ELR (cell line): Measurements from ENCODE around the gene SUPT5H.

Experiments
- DNase-seq: peaks from one replicate; pipeline ENCODE4 v3.0.0-alpha.2; 2015; ENCODE audit warnings: low read depth

The SUPT5H gene

DNA sequence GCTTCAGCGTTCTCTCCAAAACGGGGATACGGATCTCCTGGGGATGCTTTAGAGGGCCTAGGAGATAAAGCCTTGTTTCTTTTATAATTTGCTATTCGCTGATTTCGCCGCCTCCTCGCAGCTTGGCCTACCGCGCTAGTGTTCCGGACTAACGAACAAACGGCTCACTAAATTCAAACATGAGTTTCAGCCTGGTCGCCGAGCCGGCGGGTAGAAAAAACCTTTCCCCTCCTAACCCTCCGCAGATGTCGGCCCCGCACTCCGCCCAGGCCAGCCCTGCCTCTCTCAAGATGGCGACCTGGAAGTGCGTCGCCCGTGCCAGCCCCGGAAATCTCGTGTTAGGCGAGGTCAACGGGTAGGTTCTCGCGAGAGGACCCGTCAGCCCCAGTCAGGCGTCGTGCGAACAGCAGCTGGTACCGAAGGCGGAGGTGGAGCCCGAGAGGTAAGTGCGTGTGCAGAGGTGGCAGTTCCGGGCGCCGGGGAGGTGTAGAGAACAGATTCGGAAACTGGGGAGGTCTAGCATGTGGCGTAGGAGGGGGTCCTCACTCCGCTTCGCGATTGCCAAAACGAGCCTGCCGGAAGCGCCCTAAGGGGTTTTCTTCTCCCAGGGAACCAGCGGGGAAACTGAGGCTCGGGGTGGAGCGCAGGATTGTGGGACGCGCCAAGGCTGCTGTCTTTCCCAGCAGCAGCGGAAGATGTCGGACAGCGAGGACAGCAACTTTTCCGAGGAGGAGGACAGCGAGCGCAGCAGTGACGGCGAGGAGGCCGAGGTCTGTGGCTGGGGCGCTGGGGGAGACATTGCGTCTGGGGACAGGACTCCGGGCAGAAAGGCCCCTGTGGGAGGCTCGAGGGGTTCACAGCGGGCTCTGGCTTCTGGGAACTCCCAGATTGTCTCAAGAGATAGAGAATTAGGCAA is at the start of gene SUPT5H:
TSS of gene SUPT5H (plus strand) at position 387 of the 916 bp plus-strand sequence. CDS start at position 696, 309 bp downstream.
- peak; percentile 98 for DNase-seq

- peak; percentile 84 for DNase-seq
Observed at GRCh38 chr19:39397360-39398296, 47.8 kb upstream of the SUPT5H start.

- peak; percentile 90 for DNase-seq
Observed at GRCh38 chr19:39398297-39398864, 47.0 kb upstream of the SUPT5H start.

DNA sequence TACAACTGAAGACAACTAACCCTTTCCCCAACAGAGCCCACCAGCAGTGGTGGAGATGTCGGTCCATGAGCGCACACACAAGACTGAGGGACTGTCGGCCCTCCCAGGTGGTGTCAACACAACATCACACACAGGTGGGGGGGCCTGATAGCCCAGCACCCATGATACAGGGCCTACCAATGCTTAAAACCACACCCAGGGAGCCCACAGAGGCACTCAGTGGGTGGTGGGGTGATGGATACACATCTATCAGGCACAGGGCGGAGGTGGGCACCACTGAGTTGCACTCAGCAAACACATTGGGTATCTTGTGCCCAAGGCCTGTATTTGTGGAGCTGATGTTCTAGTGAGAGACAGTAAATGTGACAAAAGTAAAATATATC is 45.7 kb upstream of the SUPT5H start:
- no peak for DNase-seq

DNA sequence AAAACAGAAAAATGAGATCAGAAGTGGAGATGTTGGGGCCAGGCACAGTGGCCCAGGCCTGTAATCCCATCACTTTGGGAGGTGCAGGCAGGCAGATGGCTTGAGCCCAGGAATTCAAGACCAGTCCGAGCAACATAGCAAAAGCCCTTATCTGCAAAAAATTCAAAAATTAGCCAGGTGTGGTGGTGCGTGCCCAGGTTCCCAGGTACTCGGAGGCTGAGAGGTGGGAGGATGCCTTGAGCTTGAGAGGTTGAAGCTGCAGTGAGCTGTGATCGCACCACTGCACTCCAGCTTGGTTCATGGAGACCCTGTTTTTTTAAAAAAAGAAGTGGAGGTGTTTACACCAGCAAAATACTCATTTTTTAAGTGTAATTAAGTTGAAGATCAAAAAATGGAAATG is 45.3 kb upstream of the SUPT5H start:
- DNase-seq, result no peak

GRCh38 chr19:39401070-39401548 is 44.3 kb upstream of the SUPT5H start:
- no peak for DNase-seq

DNA sequence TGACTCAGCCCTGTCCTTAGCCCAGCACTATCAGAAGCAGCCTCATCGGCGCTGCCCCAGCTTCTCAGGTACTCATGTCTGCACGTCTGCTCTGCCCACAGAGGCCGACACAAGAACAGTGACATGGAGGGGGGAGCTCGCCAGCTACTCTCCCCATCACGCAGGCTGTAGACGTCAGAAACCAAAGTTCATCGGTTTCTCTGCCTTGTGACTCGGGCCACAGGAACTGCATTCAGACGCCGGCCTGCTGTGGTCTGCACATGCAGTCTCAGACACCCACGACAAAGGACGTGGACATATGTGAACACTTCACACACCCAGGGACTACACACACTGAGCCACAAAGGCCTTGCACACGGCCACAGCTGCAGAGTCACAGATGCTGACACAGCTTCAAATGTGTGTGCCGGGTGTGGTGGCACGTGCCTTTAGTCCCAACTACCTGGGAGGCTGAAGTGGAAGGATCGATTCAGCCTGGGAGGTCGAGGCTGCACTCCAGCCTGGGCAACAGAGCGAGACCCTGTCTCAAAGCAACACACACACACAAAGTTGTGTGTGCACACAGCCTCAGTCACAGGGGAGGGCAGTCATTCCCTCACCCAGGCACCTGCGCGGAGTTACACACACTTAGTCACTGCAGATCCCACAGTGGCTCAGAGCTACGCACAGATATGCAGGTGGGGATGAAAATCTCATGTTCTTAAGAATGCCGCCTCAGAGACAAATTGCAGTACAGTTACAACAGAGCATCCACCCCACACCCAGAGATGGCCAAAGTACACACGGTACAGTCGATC is 43.6 kb upstream of the SUPT5H start:
- DNase-seq, result peak; percentile 73

GRCh38 chr19:39402346-39403300 is 42.8 kb upstream of the SUPT5H start:
- DNase-seq, result peak; percentile 86

DNA sequence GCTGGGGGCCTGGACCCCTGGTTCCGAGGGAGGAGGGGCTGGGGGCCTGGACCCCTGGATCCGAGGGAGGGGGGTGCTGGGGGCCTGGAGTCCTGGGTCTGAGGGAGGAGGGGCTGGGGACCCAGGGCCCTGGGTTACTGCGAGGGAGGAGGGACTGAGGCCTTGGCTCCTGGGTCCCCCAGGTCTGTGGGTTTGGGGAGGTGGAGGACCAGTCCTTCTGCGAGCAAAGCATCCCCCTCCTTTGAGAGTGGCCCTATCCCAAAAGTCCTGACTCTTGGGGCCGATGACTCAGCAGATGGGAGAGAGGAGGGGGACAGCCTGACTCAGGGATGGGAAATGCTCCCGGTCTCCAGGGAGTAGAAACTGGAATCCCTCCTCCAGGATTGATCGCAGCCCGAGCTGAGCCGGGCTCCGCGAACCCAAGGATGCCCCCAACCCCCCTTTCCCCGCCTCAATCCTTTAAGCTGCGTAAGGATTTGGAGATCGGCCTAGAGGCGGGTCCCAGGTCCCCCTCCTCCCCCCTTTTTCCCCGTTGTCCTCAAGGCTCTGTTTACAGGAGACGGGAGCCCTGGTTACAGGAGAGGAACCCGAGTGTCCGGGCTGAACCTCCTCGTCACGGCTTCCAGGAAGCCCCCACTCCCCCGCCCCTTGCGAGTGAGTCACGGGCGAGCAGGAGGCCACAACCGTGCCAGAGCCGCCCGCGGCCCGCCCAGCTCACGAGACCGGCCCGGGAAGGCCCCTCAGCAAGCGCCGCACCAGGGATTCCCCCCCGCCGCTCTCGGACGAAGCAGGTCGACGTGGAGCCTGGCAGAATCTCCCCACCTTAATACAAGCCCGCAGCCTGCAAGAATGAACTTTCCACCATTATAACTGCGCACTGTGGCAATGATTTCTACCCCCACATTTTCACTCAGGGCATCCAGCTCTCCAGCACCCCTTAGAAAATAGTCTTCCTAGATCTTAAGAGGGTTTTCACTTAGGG is 41.8 kb upstream of the SUPT5H start:
- DNase-seq, result peak; percentile 97

GRCh38 chr19:39405261-39405957 is 40.0 kb upstream of the SUPT5H start:
- no peak for DNase-seq

GRCh38 chr19:39405958-39406655 is 39.3 kb upstream of the SUPT5H start:
- no peak for DNase-seq

- peak; percentile 81 for DNase-seq
Observed at GRCh38 chr19:39406656-39407409, 38.5 kb upstream of the SUPT5H start, which contains the start of gene ZFP36. ZFP36 (plus strand) TSS chr19:39406847; CDS start chr19:39406905, 58 bp downstream.

GRCh38 chr19:39407410-39407659 is 38.0 kb upstream of the SUPT5H start:
- no peak for DNase-seq

- DNase-seq, result peak; percentile 33
Observed at GRCh38 chr19:39407660-39408391, 37.6 kb upstream of the SUPT5H start.

GRCh38 chr19:39408392-39409207 is 36.8 kb upstream of the SUPT5H start:
- peak; percentile 36 for DNase-seq
